Mammary epithelial cell (primary cell): Measurements from ENCODE around the gene CER1.

ENCODE experiments used
- EZH2 ChIP-seq: IDR thresholded peaks from 2 replicates; pipeline ENCODE4 v1.6.1; 2012; ENCODE audit warnings: low read length, inconsistent platforms, borderline replicate concordance
- TF ChIP-seq, protein P1 (sequence below), 2 donors: IDR thresholded peaks in 1 of 2; conservative IDR thresholded peaks in 1 of 2; 2 replicates each; pipeline ENCODE4 v1.5.1; 2011 to 2012; ENCODE audit warnings: inconsistent platforms in 2 of 2, low read length in 2 of 2, mild to moderate bottlenecking in 2 of 2, control low read depth in 1 of 2, low read depth in 1 of 2; ENCODE audit not compliant: insufficient read depth in 1 of 2; ENCODE audit errors: extremely low read depth in 1 of 2

DNA sequence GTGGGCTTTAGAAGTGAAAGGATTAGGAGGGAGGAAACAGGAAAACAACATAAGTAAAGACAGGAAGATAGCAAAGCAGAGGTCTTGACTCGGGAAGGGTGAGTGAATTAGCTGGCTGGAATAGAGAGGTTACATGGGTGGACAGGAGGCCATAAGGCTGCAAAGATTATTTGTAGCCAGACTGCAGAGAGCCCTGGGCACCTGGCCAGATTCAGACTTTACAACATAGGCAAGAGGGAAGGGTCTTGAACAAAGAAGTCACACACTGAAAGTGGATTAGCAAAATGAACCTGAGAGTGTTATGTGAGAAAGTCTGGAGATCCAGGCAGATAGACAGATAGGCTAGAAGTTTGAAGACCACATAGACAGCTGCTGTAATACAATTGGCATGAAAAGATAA, 29.7 kb upstream of the CER1 start:
- TF ChIP-seq, protein P1, sequence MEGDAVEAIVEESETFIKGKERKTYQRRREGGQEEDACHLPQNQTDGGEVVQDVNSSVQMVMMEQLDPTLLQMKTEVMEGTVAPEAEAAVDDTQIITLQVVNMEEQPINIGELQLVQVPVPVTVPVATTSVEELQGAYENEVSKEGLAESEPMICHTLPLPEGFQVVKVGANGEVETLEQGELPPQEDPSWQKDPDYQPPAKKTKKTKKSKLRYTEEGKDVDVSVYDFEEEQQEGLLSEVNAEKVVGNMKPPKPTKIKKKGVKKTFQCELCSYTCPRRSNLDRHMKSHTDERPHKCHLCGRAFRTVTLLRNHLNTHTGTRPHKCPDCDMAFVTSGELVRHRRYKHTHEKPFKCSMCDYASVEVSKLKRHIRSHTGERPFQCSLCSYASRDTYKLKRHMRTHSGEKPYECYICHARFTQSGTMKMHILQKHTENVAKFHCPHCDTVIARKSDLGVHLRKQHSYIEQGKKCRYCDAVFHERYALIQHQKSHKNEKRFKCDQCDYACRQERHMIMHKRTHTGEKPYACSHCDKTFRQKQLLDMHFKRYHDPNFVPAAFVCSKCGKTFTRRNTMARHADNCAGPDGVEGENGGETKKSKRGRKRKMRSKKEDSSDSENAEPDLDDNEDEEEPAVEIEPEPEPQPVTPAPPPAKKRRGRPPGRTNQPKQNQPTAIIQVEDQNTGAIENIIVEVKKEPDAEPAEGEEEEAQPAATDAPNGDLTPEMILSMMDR (conservative IDR thresholded peaks at IDR 0.05 in 1 of 2, IDR thresholded peaks at IDR 0.05 in 1 of 2; ENCODE audit: extremely low read depth in 1 of 2, insufficient read depth in 1 of 2, low read depth in 1 of 2, low read length in 2 of 2): no peak
- TF ChIP-seq EZH2: no peak
